Measurements from ENCODE around the gene CLEC10A. TPM values are rescaled to one million over a fixed set of nuclear protein-coding genes. Genes with fewer than 3 reads are reported as not detected.
"Not testable (repeated sequence)": the region's sequence is repeated elsewhere in the genome, so short reads cannot be mapped to it uniquely, and the experiment has no call there.

The CLEC10A gene
- total RNA-seq, 1 experiment from 2014 or later: not detected

DNA sequence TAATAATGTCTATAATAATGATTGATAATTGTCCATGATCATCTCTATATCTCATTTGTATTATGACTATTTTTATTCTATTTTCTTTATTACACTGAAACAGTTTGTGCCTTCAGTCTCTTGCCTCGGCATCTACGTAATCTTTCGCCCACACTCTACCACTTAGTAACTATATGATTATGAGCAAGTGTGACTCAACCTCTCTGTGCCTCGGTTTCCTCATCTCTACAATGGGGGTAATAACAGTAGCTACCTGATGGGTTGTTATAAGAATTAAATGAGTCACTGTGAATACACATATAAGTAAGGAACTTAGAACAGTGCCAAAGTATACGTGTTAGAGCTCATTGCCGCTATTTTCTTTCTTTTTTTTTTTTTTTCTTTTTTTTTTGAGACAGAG, 32.5 kb downstream of the CLEC10A start:
- Histone ChIP-seq H3K36me3 (no peaks in the 10 kb centered on the region), H3K4me1 (replicated peaks) (peaks cover 16% of the 10 kb centered on the region), H3K4me3 (no peak overlapping the region), H3K27ac (no peak overlapping the region), H3K27me3 (replicated peaks) (peaks cover 19% of the 10 kb centered on the region), H3K9me3 (replicated peaks) (no peaks in the 10 kb centered on the region)
- DNase-seq (ENCODE audit: low read depth in 1 of 2, low spot score in 2 of 2): no peak

DNA sequence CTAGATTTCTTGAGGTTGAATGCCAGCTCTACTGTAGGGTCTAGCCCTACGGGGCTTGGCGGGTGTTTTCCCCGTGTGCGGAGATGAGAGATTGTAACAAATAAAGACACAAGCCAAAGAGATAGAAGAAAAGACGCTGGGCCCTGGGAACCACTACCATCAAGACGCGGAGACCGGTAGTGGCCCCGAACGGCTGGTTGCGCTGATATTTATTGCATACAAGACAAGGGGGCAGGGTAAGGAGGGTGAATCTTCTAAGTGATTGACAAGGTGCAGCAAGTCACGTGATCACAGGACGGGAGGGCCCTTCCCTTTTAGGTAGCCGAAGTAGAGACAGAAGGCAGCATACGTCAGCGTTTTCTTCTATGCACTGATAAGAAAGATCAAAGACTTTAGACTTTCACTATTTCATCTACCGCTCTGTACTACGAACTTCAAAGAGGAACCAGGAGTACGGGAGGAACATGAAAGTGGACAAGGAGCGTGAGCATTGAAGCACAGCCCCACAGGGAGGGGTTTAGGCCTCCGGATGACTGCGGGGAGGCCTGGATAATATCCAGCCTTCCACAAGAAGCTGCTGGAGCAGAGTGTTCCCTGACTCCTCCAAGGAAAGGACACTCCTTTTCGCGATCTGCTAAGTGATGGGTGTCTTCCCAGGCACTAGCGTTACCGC, 33.2 kb downstream of the CLEC10A start:
- H3K27ac ChIP-seq; H3K4me3 ChIP-seq; H3K36me3 ChIP-seq; H3K9me3 ChIP-seq (replicated peaks); DNase-seq (ENCODE audit: low read depth in 1 of 2, low spot score in 2 of 2): not testable (repeated sequence)
- peaks cover 16% of the 10 kb centered on the region for H3K4me1 ChIP-seq (replicated peaks)
- peaks cover 19% of the 10 kb centered on the region for H3K27me3 ChIP-seq (replicated peaks)

DNA sequence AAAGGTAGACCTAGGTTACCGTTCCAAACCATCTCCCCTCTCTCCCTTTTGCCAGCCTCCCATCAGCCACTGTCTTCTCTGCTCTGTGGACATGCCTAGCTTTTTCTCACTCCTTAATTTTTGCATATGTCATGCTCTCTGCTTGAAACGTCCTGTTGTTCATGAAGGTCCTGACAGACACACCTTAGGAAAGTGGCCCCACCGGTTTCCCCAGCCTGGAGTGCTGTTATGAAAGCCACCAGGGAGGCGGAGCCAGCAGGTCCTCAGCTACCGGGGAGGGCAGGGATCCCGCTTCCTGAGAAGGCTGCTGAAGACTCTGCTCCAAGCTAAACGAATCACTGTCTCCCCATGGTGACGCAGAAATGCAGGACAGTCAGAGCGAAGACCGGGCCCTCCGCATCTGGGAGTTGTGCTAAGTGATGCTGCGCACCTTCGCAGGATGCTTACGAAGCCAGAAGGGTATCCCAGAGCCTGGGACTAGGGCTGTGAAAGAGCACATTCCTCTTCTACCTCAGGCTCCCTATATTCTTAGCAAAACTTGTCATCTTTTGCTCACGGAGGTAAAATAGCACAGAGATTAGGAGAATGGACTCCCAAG, 33.8 kb downstream of the CLEC10A start:
- no peak overlapping the region for H3K27ac ChIP-seq
- H3K4me1 ChIP-seq (replicated peaks): peaks cover 16% of the 10 kb centered on the region
- H3K4me3 ChIP-seq: no peak overlapping the region
- H3K27me3 ChIP-seq (replicated peaks): peaks cover 19% of the 10 kb centered on the region
- no peaks in the 10 kb centered on the region for H3K9me3 ChIP-seq (replicated peaks)
- H3K36me3 ChIP-seq: no peaks in the 10 kb centered on the region
- no peak for DNase-seq (ENCODE audit: low read depth in 1 of 2, low spot score in 2 of 2)

DNA sequence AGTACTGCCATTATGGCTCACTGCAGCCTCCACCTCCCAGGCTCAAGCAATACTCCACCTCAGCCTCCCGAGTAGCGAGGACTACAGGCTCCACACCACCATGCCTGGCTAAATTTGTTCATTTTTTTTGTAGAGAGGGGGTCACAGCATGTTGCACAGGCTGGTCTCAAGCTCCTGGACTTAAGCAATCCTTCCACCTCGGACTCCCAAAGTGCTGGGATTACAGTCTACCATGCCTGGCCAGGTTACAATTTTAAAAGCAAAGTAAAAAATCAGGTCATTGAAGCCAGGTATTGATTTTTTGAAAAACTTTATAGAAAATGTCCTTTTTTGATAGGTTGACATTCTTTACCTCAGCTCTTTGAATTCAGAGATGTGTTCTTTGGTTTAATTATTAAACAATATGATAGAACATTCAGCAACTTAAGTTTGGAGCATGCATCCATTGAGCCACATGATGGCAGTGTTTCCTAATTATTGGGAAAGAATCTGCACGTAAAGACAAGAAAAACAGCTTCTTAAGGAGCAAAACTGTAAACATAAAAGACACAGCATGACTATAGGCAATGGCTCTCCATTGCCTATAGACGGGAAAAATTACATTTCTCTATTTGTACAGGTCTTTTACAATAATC, 34.4 kb downstream of the CLEC10A start:
- H3K4me1 ChIP-seq (replicated peaks): peaks cover 16% of the 10 kb centered on the region
- no peaks in the 10 kb centered on the region for H3K9me3 ChIP-seq (replicated peaks)
- H3K27ac ChIP-seq: no peak overlapping the region
- no peak overlapping the region for H3K4me3 ChIP-seq
- DNase-seq (ENCODE audit: low read depth in 1 of 2, low spot score in 2 of 2): peak in 1 of 2 experiments; percentile 43
- H3K36me3 ChIP-seq: no peaks in the 10 kb centered on the region
- peaks cover 19% of the 10 kb centered on the region for H3K27me3 ChIP-seq (replicated peaks)

DNA sequence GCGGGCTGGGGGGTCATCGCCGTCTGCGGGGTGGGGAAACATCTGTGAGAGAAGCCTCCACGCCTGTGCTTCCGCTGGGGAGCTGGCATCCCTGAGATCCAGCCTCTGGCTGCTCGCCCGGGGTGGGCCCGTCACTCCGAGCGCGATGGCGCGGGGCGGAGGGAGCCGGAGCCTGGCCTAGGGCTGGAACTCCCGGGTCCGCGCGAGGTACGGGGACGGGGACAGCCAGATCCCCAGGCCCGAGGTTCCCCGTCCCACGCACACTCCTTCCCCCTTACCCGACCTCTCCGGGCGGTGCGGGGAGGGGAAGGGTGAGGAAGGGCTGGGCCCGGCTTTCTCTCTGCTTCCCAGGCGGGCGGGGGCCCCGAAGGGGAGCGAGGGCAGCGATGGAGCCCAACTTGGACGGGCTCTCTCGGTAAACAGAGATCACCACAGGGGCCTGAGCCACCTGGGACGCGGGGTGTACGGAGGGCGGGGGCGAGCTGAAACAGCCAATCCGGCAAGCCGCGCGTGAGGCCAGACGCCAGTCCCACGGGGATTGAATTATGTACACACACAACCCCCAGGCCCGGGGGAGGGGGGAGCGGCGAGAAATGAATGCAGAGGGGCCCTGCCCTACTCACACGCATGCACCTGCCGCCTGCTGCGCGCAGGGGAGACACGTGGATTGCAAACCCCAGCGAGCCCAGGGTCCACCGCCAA, 36.4 kb downstream of the CLEC10A start, which contains the start of gene SLC16A11:
SLC16A11 (minus strand) TSS at position 596 of the 702 bp plus-strand sequence; CDS start at position 17, 579 bp downstream.
- Histone ChIP-seq H3K27me3 (replicated peaks) (peaks cover 19% of the 10 kb centered on the region), H3K4me3 (peak within 1 kb of the TSS; percentile 8; the same call in 1 of the 2 replicates), H3K4me1 (replicated peaks) (peaks cover 10% of the 10 kb centered on the region), H3K36me3 (no peaks in the 10 kb centered on the region), H3K27ac (no peak within 1 kb of the TSS), H3K9me3 (replicated peaks) (no peaks in the 10 kb centered on the region)
- no peak for DNase-seq (ENCODE audit: low read depth in 1 of 2, low spot score in 2 of 2)

DNA sequence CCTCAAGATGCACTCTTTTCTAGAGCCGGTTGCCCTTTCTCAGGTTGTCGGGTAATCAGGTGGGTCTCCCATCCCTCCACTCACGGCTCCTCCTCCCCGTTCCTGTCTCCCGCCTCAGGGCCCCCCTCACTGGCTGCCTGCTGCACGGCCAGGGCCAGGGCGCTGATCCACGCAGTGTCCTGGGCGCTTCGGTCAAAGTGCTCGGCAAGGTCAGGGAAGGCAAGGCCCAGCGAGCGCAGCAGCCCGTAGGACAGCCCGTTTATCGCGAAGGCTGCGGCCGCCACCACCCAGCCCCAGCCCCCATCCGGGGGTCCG, 36.9 kb downstream of the CLEC10A start:
- Histone ChIP-seq H3K27ac (no peak overlapping the region), H3K4me1 (replicated peaks) (peaks cover 10% of the 10 kb centered on the region), H3K27me3 (replicated peaks) (peaks cover 19% of the 10 kb centered on the region), H3K9me3 (replicated peaks) (no peaks in the 10 kb centered on the region), H3K36me3 (no peaks in the 10 kb centered on the region), H3K4me3 (peak overlapping the region; percentile 8; the same call in 1 of the 2 replicates)
- DNase-seq (ENCODE audit: low read depth in 1 of 2, low spot score in 2 of 2): no peak

DNA sequence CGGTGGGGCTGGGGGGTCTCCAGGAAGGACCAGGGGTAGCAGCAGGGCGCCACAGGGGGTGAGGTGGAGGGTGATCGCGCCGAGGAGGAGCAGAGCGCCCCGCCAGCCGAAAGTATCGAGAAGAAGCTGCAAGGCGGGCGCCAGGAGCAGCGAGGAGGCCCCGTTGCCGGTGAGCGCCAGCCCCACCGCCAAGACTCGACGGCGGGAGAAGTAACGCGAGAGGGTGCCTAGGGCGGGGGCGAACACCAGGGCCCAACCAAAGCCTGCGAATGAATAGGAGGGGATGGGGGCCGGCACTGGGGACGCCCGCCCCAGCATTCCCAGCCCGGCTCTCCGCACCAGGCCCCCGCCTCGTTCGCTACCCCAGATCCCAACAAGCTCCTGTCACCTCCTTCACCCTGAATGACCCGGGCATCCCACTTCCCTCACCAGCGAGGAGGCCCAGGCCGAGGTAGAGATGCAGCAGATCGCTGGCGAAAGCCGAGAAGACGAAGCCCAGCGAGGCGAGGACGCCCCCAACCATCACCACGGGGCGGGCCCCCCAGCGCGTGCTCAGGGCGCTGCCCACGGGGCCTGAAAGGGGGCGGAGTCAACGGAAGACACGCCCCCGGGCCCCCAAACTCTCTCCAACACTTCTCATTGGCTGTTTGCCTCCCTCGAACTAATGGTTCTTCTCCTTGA, 37.4 kb downstream of the CLEC10A start:
- Histone ChIP-seq H3K4me3 (no peak overlapping the region), H3K27ac (no peak overlapping the region), H3K4me1 (replicated peaks) (peaks cover 10% of the 10 kb centered on the region), H3K36me3 (no peaks in the 10 kb centered on the region), H3K9me3 (replicated peaks) (no peaks in the 10 kb centered on the region), H3K27me3 (replicated peaks) (peaks cover 19% of the 10 kb centered on the region)
- no peak for DNase-seq (ENCODE audit: low read depth in 1 of 2, low spot score in 2 of 2)

DNA sequence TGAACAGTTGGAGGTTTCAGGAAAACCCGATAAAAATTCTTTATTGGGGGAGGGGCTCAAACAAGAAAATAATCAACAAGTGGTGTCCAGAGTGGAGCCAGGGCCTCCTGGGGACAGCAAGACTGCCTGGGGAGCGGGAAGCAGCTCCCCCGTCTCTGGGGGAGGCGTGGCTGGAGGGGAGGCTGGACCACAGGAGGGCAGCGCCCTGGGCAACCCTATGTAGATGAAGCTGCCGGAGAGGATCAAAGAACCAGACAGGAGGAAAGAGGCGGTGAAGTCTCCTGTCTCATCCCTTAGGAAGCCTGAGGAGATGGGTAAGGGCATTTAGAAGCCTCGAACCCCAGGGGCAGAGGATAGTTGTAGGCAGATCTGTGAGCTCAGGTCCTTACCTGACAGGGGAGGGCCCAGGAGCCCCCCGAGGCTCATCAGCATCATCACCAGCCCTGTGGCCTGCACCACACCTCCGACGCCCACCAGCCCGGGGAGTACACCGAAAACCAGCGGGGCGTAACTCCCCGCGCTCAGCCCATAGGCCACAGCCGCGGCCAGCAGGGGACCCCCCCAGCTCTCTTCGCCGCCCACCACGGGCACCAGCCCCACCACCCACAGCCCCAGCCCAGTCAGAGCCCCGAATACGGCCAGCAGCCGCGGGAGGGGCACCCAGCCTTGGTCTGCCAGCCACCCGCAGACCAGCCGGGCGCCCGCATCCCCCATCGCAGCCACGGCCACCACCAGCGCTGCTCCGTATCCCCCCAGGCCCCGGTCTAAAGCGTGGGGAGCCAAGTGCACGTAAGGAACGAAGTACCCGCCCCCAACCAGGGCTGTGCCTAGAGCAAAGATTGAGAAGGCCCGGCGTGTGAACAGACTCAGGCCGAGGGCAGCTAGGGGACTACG, 38.2 kb downstream of the CLEC10A start:
- no peak for DNase-seq (ENCODE audit: low read depth in 1 of 2, low spot score in 2 of 2)
- Histone ChIP-seq H3K9me3 (replicated peaks) (no peaks in the 10 kb centered on the region), H3K27me3 (replicated peaks) (peaks cover 19% of the 10 kb centered on the region), H3K36me3 (no peaks in the 10 kb centered on the region), H3K4me1 (replicated peaks) (peaks cover 10% of the 10 kb centered on the region), H3K27ac (no peak overlapping the region), H3K4me3 (no peak overlapping the region)

DNA sequence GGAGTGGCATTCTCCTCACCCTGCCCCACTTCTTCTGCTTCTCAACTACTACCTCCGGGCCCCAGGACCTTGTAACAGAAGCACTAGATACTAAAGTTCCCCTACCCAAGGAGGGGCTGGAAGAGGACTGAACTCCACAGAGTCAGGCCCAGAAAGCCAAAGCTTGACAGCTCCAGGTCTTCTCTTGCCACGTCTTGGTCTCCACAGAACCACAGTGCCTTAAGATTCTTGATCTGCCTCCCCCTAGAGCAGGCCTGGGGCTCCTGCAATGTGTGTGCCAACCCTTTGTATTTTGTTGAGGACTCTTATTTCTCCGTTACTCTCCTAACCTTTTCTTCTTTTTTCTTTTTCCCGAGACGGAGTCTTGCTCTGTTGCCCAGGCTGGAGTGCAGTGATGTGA, 40.2 kb downstream of the CLEC10A start:
- Histone ChIP-seq H3K9me3 (replicated peaks) (no peaks in the 10 kb centered on the region), H3K4me3 (no peak overlapping the region), H3K27me3 (replicated peaks) (peaks cover 19% of the 10 kb centered on the region), H3K36me3 (no peaks in the 10 kb centered on the region), H3K27ac (no peak overlapping the region), H3K4me1 (replicated peaks) (peaks cover 21% of the 10 kb centered on the region)
- no peak for DNase-seq (ENCODE audit: low read depth in 1 of 2, low spot score in 2 of 2)

DNA sequence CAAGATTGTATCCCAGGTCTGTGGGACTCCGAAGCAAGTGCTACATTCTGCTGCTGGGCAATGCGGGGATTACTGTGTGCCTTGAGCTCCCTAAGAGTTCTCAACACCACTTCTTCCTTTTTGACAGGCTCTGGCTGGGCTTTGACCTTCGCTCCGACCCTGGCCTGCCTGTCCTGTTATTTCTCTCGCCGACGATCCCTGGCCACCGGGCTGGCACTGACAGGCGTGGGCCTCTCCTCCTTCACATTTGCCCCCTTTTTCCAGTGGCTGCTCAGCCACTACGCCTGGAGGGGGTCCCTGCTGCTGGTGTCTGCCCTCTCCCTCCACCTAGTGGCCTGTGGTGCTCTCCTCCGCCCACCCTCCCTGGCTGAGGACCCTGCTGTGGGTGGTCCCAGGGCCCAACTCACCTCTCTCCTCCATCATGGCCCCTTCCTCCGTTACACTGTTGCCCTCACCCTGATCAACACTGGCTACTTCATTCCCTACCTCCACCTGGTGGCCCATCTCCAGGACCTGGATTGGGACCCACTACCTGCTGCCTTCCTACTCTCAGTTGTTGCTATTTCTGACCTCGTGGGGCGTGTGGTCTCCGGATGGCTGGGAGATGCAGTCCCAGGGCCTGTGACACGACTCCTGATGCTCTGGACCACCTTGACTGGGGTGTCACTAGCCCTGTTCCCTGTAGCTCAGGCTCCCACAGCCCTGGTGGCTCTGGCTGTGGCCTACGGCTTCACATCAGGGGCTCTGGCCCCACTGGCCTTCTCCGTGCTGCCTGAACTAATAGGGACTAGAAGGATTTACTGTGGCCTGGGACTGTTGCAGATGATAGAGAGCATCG, 41.8 kb downstream of the CLEC10A start:
- H3K9me3 ChIP-seq (replicated peaks): no peaks in the 10 kb centered on the region
- H3K27me3 ChIP-seq (replicated peaks): peaks cover 7% of the 10 kb centered on the region
- no peaks in the 10 kb centered on the region for H3K36me3 ChIP-seq
- H3K4me1 ChIP-seq (replicated peaks): peaks cover 15% of the 10 kb centered on the region
- no peak for DNase-seq (ENCODE audit: low read depth in 1 of 2, low spot score in 2 of 2)
- no peak overlapping the region for H3K4me3 ChIP-seq
- H3K27ac ChIP-seq: no peak overlapping the region

DNA sequence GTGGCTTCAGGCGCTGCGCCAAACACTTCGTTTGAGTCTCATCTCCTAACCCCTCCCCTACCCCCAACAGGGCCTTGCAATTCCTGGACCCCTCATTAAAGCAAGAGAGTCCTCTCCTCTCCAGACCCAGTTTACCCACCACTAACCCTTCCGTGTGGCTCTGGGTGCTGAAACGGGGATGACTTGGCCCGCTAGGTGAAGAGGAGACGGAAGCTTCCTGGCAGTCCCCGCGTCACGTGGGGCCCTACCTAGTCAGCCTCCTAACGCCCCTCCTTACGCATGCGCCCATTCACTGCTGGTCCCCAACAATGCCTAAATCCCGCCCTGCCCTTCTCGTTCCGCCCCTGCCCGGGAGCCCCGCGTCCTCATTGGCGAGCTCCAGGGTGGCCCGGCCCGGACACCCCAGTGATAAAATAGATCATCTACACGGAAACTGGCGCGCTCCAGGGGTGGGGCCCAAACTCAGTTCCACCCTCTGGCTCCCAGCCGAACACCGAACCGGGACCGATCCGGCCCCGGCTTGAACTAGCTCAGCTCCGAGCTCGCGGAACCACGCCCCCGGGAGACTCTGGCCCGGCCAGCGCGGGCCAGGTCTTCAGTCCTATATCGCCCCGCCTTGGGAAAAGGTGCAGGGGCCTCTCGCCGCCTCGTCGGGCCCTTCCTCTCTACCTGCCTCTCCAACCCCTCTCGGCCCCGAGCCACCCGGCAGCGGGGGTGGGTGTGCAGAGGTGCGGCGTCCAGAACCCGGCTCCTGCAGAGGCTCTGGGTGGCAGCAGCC, 44.3 kb downstream of the CLEC10A start, which contains the start of gene SLC16A13:
SLC16A13 (plus strand) TSS at position 425 of the 778 bp plus-strand sequence. CDS start 368 bp downstream, outside the sequence.
- Histone ChIP-seq H3K27me3 (replicated peaks) (no peaks in the 10 kb centered on the region), H3K9me3 (replicated peaks) (no peaks in the 10 kb centered on the region), H3K4me1 (replicated peaks) (peaks cover 11% of the 10 kb centered on the region), H3K4me3 (peak within 1 kb of the TSS; percentile 47), H3K27ac (peak within 1 kb of the TSS; percentile 55), H3K36me3 (no peaks in the 10 kb centered on the region)
- peak; percentile 89 to 94 for DNase-seq (ENCODE audit: low read depth in 1 of 2, low spot score in 2 of 2)
